AG04450 (cell line): ENCODE measurements around the gene ANKS3. TPM values are rescaled to one million over a fixed set of nuclear protein-coding genes. Genes with fewer than 3 reads are reported as not detected.

Experiments used
- CTCF ChIA-PET: fragments of 300-600, 350-600 bp; formaldehyde crosslinking; extraction: SDS; loops from one replicate; lab custom pipeline; 2022; ENCODE audit warnings: antibody characterized with exemption, inconsistent platforms; lab: Charles Lee
- POLR2A ChIA-PET: fragments of 350-600 bp; formaldehyde crosslinking; extraction: SDS; loops from one replicate; lab custom pipeline; 2021; ENCODE audit warnings: antibody characterized with exemption, inconsistent platforms; lab: Yijun Ruan, JAX
- DNase-seq: peaks from one replicate; pipeline ENCODE4 v3.0.0-alpha.2; 2011; ENCODE audit warnings: low read depth, low spot score
- H3K27ac ChIP-seq: one replicate; pipeline ENCODE4 v1.5.1; 2012; ENCODE audit warnings: low read depth, low read length, control low read depth
- H3K27me3 ChIP-seq: one replicate; pipeline ENCODE4 v1.6.0; 2012; ENCODE audit warnings: low read length; ENCODE audit not compliant: control insufficient read depth, insufficient read depth
- H3K4me3 ChIP-seq: 2 replicates; pipeline ENCODE4 v1.5.1; 2011; ENCODE audit warnings: mild to moderate bottlenecking, low read depth, low read length, control low read depth
- H3K9me3 ChIP-seq: 2 replicates; pipeline ENCODE4 v1.5.1; 2012; ENCODE audit warnings: low read length; ENCODE audit not compliant: control insufficient read depth, insufficient read depth
- polyA plus RNA-seq: library from polyadenylated mRNA; depleted of rRNA; stranded (reverse); fragments of >200 nt; gene quantifications from 2 replicates; pipeline ENCODE4 v1.2.3, GENCODE V29; 2011
- TF ChIP-seq, protein P1 (sequence below): IDR thresholded peaks from 2 replicates; pipeline ENCODE4 v1.5.1; 2011; ENCODE audit warnings: low read depth, low read length, control low read depth, inconsistent platforms

Gene ANKS3
- polyA plus RNA-seq, 1 experiment, result 14.0 TPM

DNA sequence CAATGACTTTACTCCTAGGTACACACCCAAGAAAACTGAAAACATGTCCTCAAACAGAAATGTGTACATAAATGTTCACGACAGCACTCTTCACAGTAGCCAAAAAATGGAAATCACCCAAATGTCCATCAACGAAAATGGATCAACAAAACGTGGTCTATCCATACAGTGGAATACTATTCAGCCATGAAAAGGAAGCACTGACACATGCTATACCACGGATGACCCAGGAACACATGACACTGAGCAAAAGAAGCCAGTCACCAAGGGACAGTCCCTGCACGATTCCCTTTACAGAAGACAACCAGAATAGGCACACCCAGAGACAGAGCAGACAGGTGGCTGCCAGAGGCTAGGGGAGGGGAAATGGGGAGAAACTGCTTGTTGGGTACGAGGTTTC lies 21.6 kb upstream of the ANKS3 start:
- DNase-seq, result no peak
- CTCF ChIA-PET, result no interaction called here
- POLR2A ChIA-PET, result interaction anchor here (1.2 kb wide), 1 partner anchor 9 kb away, joined by 4 read pairs; no protein-coding TSS in a partner anchor
- peaks cover 10% of the 10 kb centered on the region for H3K9me3 ChIP-seq
- TF ChIP-seq, protein P1, sequence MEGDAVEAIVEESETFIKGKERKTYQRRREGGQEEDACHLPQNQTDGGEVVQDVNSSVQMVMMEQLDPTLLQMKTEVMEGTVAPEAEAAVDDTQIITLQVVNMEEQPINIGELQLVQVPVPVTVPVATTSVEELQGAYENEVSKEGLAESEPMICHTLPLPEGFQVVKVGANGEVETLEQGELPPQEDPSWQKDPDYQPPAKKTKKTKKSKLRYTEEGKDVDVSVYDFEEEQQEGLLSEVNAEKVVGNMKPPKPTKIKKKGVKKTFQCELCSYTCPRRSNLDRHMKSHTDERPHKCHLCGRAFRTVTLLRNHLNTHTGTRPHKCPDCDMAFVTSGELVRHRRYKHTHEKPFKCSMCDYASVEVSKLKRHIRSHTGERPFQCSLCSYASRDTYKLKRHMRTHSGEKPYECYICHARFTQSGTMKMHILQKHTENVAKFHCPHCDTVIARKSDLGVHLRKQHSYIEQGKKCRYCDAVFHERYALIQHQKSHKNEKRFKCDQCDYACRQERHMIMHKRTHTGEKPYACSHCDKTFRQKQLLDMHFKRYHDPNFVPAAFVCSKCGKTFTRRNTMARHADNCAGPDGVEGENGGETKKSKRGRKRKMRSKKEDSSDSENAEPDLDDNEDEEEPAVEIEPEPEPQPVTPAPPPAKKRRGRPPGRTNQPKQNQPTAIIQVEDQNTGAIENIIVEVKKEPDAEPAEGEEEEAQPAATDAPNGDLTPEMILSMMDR, result no peak
- no peaks in the 10 kb centered on the region for H3K27me3 ChIP-seq
- no peak overlapping the region for H3K27ac ChIP-seq
- H3K4me3 ChIP-seq, result no peak overlapping the region

DNA sequence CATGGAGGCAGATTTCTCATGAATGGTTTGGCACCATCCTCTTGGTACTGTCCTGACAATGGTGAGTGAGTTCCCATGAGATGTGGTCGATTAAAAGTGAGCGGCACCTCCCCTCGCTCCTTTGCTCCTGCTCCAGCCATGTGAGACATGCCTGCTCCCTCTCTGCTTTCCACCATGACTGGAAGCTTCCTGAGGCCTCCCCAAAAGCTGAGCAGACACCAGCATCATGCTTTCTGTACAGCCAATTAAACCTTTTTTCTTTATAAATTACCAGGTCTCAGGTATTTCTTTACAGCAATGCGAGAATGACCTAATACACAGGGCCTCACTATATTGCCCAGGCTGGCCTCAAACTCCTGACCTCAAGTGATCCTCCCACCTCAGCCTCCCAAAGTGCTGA lies 20.8 kb upstream of the ANKS3 start:
- ChIA-PET POLR2A (interaction anchor here (1.2 kb wide), 1 partner anchor 10 kb away, joined by 4 read pairs; no protein-coding TSS in a partner anchor), CTCF (no interaction called here)
- TF ChIP-seq, protein P1, result no peak
- H3K9me3 ChIP-seq, result peaks cover 10% of the 10 kb centered on the region
- H3K4me3 ChIP-seq, result no peak overlapping the region
- no peaks in the 10 kb centered on the region for H3K27me3 ChIP-seq
- DNase-seq, result no peak
- no peak overlapping the region for H3K27ac ChIP-seq

DNA sequence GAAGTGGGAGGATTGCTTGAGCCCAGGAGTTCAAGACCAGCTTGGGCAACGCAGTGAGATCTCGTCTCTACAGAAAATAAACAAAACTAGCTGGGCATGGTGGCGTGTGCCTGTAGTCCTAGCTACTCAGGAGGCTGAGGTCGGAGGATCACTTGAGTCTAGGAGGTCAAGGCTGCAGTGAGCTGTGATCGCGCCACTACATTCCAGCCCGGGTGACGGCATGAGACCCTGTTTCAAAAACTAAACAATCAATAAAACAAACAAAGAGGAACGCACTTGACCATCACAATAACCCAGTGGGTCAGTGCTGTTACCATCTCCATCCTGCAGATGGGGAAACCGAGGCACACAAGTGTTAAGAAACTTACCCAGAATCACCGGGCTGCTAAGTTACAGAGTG lies 19.2 kb upstream of the ANKS3 start:
- DNase-seq, result no peak
- TF ChIP-seq, protein P1, result no peak
- CTCF ChIA-PET, result no interaction called here
- Histone ChIP-seq H3K9me3 (peaks cover 10% of the 10 kb centered on the region), H3K27me3 (no peaks in the 10 kb centered on the region), H3K27ac (no peak overlapping the region), H3K4me3 (no peak overlapping the region)
- POLR2A ChIA-PET, result no interaction called here

DNA sequence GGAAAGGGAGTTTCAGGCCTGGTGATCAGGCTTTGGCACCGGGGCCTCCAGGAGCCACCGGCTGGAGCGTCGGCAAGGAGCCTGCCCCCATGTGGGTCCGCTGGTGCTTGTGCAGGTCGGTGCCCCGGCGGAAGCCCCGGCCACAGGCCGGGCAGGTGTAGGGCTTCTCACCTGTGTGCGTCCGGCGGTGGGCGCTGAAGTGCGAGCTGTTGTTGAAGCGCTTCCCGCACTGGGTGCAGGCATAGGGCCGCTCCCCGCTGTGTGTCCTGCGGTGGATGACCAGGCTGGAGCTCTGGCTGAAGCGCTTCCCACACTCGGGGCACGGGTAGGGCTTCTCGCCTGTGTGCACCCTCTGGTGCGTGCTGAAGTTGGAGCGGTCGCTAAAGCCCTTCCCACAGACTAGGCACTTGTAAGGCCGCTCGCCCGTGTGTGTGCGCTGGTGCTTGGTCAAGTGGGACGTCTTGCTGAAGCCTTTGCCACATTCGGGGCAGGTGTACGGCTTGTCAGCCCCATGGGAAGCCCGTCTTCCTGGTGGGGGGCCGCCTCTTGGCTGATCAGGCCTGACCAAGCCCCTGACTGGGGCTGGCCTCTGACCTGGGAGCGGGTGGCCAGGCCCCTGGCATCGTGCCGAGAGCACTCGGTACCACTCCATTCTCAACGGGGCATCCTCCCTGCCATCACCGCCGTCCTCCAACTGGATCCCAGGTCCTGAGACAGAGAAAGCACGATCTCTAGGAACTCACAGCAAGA lies 18.5 kb upstream of the ANKS3 start:
- ChIA-PET POLR2A (no interaction called here), CTCF (no interaction called here)
- DNase-seq, result no peak
- no peak overlapping the region for H3K27ac ChIP-seq
- TF ChIP-seq, protein P1, result no peak
- peaks cover 10% of the 10 kb centered on the region for H3K9me3 ChIP-seq
- H3K4me3 ChIP-seq, result no peak overlapping the region
- no peaks in the 10 kb centered on the region for H3K27me3 ChIP-seq

DNA sequence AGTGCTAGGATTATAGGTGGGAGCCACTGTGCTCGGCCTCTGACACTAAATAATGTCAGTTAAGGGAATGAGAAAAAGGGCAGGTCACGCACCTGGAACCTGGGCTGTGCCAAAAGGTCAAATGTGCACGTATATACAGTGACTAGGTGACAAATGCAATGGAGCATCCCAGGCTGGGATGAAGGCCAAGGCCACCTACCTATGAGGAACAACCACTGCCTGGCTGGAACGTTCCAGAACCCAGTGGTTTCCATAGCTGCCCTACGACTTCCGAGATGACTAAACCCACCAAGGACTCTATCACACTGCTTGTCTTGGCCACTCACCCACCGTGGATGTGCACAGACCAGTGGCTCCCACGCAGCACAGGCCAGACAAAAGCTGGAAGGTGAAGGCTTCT lies 16.8 kb upstream of the ANKS3 start:
- Histone ChIP-seq H3K4me3 (no peak overlapping the region), H3K27ac (no peak overlapping the region), H3K9me3 (peaks cover 10% of the 10 kb centered on the region), H3K27me3 (no peaks in the 10 kb centered on the region)
- TF ChIP-seq, protein P1, result no peak
- DNase-seq, result no peak
- ChIA-PET POLR2A (interaction anchor here (1.6 kb wide), 1 partner anchor 16 kb away, joined by 3 read pairs; the partner anchor contains the start of genes ANKS3 and DNAAF8), CTCF (no interaction called here)
